Breast epithelium (tissue), 3 donors: Measurements from ENCODE around the gene NLGN2.

ENCODE experiments used
- POLR2A ChIP-seq: fragments of 450-650 bp; IDR thresholded peaks from one replicate; pipeline ENCODE4 v1.6.1; 2016; ENCODE audit warnings: antibody characterized with exemption, mild to moderate bottlenecking, moderate library complexity
- POLR2AphosphoS5 ChIP-seq, 3 donors: sonication (generic); formaldehyde crosslinking; IDR thresholded peaks; one replicate each; pipeline ENCODE4 v1.6.1; 2017; ENCODE audit warnings: antibody characterized with exemption in 3 of 3
- TF ChIP-seq, protein P1 (sequence below), 3 donors: fragments of 450-650 bp; IDR thresholded peaks; one replicate each; pipeline ENCODE4 v1.5.1; 2016 to 2017; ENCODE audit warnings: antibody characterized with exemption in 3 of 3, mild to moderate bottlenecking in 3 of 3, moderate library complexity in 3 of 3

DNA sequence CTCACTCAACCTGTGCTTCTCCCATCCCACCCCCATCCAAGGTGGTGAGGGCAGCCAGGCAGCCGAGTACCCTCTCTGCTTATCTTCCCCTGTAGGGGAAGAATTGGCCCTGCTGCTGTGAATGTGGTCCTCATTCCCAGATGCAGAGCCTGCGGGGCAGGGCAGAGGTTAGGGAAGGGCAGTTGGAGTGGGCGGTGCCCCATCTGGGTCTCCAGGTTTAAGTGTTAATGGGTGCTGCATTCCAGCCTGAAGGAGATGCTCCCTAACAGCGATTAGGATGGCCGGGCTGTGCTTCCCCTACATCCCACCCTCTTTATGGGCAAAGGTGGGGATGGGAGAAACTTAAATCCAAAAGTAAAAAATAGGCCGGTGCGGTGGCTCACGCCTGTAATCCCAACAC lies 40.6 kb upstream of the NLGN2 start:
- TF ChIP-seq POLR2AphosphoS5 (IDR thresholded peaks at IDR 0.05) (no peak), POLR2A (no peak)
- TF ChIP-seq, protein P1, sequence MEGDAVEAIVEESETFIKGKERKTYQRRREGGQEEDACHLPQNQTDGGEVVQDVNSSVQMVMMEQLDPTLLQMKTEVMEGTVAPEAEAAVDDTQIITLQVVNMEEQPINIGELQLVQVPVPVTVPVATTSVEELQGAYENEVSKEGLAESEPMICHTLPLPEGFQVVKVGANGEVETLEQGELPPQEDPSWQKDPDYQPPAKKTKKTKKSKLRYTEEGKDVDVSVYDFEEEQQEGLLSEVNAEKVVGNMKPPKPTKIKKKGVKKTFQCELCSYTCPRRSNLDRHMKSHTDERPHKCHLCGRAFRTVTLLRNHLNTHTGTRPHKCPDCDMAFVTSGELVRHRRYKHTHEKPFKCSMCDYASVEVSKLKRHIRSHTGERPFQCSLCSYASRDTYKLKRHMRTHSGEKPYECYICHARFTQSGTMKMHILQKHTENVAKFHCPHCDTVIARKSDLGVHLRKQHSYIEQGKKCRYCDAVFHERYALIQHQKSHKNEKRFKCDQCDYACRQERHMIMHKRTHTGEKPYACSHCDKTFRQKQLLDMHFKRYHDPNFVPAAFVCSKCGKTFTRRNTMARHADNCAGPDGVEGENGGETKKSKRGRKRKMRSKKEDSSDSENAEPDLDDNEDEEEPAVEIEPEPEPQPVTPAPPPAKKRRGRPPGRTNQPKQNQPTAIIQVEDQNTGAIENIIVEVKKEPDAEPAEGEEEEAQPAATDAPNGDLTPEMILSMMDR (IDR thresholded peaks at IDR 0.05): no peak
